Small intestine (tissue), 7 donors: ENCODE measurements around the gene NMRAL1. TPM values are rescaled to one million over a fixed set of nuclear protein-coding genes. Genes with fewer than 3 reads are reported as not detected.

Source experiments
- DNase-seq, 2 donors: peaks; one replicate each; pipeline versions ENCODE4 v3.0.0 to v3.0.0-alpha.2; 2013
- FAIRE-seq: peaks from 2 replicates; lab custom pipeline; 2012; peaks lifted over from hg19 to GRCh38; lab: Jason Lieb, UNC
- H3K27ac ChIP-seq, 3 donors: one replicate each; pipeline ENCODE4 v1.5.1; 2013; ENCODE audit warnings: low read length in 2 of 3, mild to moderate bottlenecking in 2 of 3, control low read depth in 1 of 3, inconsistent platforms in 1 of 3, low read depth in 1 of 3, moderate library complexity in 1 of 3
- H3K27me3 ChIP-seq, 3 donors: one replicate each; pipeline ENCODE4 v1.6.1; 2013; ENCODE audit warnings: low read length in 3 of 3, inconsistent platforms in 1 of 3; ENCODE audit not compliant: control insufficient read depth in 3 of 3, insufficient read depth in 3 of 3
- H3K36me3 ChIP-seq, 3 donors: one replicate each; pipeline ENCODE4 v1.6.1; 2013; ENCODE audit warnings: low read length in 3 of 3, inconsistent platforms in 1 of 3, low read depth in 1 of 3, mild to moderate bottlenecking in 1 of 3, moderate library complexity in 1 of 3; ENCODE audit not compliant: control insufficient read depth in 3 of 3, insufficient read depth in 2 of 3
- H3K4me1 ChIP-seq, 3 donors: one replicate each; pipeline ENCODE4 v1.6.1; 2013; ENCODE audit warnings: low read length in 2 of 3, inconsistent platforms in 1 of 3, low read depth in 1 of 3, mild to moderate bottlenecking in 1 of 3, moderate library complexity in 1 of 3; ENCODE audit not compliant: control insufficient read depth in 3 of 3, insufficient read depth in 2 of 3
- H3K4me3 ChIP-seq, 3 donors: one replicate each; pipeline ENCODE4 v1.5.1; 2013; ENCODE audit warnings: low read length in 3 of 3, control low read depth in 1 of 3, inconsistent platforms in 1 of 3, low read depth in 1 of 3, mild to moderate bottlenecking in 1 of 3, moderate library complexity in 1 of 3
- H3K9me3 ChIP-seq, 2 donors: one replicate each; pipeline ENCODE4 v1.6.1; 2013; ENCODE audit warnings: low read depth in 1 of 2, low read length in 1 of 2; ENCODE audit not compliant: control insufficient read depth in 2 of 2, insufficient read depth in 1 of 2
- WGBS, 3 donors: extraction: QIAGEN DNeasy Blood & Tissue Kit; methylation state at CpG; one replicate each; pipeline ENCODE4 v1.1.7; 2013; 5-methylcytosine and 5-hydroxymethylcytosine counted together
- polyA plus RNA-seq, 4 donors: library from polyadenylated mRNA; stranded (reverse) in 3 of 4; unstranded in 1 of 4; fragments of 200-250 nt in 3 of 4; fragments of 120-200 nt in 1 of 4; gene quantifications; one replicate each; pipeline versions ENCODE4 v1.2.1 to v1.2.3, GENCODE V29; 2013
- donor health status: healthy with polysubstance abuse.
- donor health status: control.
- donor health status: control.
- donor health status: Bipolar disorder and iron deficiency.
- donor health status: healthy.

NMRAL1 gene
- polyA plus RNA-seq, 4 donors = 39.6 to 70.9 (median 56.0) TPM

DNA sequence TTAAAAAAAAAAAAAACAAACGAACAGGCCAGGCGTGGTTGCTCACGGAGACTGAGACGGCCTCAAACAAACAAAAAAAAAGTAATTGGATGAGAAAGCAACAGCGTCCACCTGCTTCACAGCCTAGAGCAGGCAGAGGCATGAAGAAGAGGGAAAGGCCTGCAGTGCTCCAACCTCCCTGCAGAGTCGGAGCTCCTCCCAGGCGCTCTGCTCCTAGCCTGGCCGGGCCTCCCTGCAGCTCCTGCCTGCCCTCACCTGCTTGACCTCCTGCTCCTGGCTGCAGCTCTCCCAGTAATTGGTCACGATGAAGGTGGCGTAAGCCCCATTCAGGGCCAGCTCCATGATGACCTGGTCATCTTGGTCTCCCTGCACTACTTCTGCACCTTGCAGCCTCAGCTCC, 5.5 kb downstream of the NMRAL1 start:
- Histone ChIP-seq H3K9me3 (no peaks in the 10 kb centered on the region), H3K27me3 (no peaks in the 10 kb centered on the region), H3K4me3 (no peak overlapping the region), H3K4me1 (peaks cover 0 to 2% (median 0%) of the 10 kb centered on the region in 3 donors), H3K27ac (no peak overlapping the region), H3K36me3 (peaks cover 2 to 58% (median 4%) of the 10 kb centered on the region in 3 donors)
- FAIRE-seq (no peak), DNase-seq (no peak)
- 89 to 93% (median 91%) methylated on average over 10 of the region's 10 CpGs for WGBS, 3 donors

DNA sequence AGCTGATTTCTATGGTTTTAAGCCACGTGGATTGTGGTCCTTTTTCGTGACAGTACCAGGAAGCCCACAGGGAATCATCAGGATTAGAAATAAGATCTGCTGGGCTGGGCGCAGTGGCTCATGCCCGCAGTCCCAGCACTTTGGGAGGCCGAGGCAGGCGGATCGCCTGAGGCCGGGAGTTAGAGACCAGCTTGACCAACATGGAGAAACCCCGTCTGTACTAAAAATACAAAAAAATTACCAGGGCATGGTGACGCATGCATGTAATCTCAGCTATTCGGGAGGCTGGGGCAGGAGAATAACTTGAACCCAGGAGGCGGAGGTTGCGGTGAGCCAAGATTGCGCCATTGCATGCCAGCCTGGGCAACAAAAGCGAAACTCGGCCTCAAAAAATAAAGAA, 6.5 kb downstream of the NMRAL1 start:
- H3K36me3 ChIP-seq = peaks cover 2 to 69% (median 13%) of the 10 kb centered on the region in 3 donors
- 96 to 98% (median 97%) methylated on average over 16 of the region's 16 CpGs for WGBS, 3 donors
- no peaks in the 10 kb centered on the region for H3K4me1 ChIP-seq
- FAIRE-seq = no peak
- H3K27me3 ChIP-seq = no peaks in the 10 kb centered on the region
- H3K27ac ChIP-seq = no peak overlapping the region
- H3K9me3 ChIP-seq = no peaks in the 10 kb centered on the region
- H3K4me3 ChIP-seq = no peak overlapping the region
- DNase-seq = no peak

DNA sequence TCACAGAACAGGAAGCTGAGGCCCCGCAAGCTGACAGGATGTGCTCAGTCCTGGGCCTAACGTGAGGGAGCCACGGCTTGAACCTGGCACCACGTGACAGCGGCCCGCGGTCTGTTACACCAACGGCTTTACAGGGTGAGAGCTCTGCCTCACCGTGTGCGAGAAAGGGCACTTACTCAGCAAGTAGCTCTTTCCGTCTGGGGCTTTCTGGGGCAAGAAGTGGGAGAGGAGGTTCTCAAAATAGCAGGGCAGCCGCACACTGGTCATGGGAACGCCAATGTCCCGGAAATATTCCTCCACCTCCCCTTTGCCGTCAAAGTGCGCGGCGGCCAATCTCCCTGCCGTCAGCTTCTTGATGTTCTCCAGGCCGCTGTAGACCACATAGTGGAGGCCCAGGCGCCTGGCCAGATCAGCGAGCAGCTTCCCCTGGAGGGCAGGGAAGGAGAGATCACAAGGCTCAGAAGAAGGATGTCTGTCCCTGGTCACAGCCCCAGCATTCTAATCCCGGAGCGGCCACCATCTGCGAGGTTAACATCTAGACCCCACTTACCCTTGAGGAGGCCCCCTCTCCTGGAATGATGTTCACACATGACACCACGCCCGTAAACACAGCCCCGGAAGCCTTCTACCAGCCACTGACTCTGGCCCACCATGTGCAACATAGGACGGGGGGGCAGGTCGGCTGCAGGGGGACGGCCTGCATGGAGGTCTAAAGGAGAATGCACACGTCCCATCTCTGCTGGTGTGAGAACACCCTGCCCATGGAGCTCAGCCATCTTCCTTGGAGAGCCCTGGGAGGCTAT, 8.2 kb downstream of the NMRAL1 start:
- H3K27me3 ChIP-seq = no peaks in the 10 kb centered on the region
- DNase-seq = peak in 1 of 2 donors; percentile 60
- no peak for FAIRE-seq
- H3K9me3 ChIP-seq = no peaks in the 10 kb centered on the region
- peaks cover 2 to 83% (median 13%) of the 10 kb centered on the region in 3 donors for H3K36me3 ChIP-seq
- 82 to 86% (median 85%) methylated on average over 31 to 32 of the region's 32 CpGs for WGBS, 3 donors
- no peaks in the 10 kb centered on the region for H3K4me1 ChIP-seq
- H3K27ac ChIP-seq = peak overlapping the region in 2 of 3 donors; percentile 30 to 70
- H3K4me3 ChIP-seq = no peak overlapping the region

DNA sequence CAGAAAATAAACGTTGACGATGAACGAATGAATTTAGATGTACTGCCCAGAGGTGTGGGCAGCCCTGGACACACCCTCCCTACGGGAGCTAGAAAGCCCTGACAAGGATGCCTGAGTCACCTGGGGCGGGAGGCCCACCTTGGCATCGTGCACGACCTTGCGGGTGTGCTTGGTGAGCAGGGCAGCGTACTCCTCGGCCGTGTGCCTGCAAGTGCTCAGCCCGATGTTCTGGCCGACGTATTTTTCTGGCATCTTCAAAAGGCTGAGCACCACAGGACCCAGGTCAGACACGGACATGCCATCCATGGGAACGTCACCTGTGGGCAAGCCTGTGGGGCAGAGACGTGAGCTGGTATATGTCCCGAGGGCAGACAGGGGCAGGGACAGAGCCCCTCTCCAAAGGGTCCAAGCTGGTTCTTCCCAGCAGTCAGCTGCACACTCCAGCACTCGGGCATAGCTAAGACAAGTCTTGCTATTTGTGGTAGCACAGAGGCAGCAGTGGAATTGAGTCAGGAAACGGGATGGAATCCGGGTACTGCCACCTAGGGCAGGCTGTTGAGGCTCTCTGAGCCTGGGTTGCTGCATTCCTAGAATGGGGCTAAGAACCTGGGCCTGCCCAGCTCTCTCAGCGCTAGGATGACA, 10.8 kb downstream of the NMRAL1 start:
- Histone ChIP-seq H3K4me1 (no peaks in the 10 kb centered on the region), H3K36me3 (peaks cover 6 to 90% (median 17%) of the 10 kb centered on the region in 3 donors), H3K27me3 (no peaks in the 10 kb centered on the region), H3K9me3 (no peaks in the 10 kb centered on the region), H3K27ac (no peak overlapping the region), H3K4me3 (no peak overlapping the region)
- 83 to 88% (median 83%) methylated on average over 22 of the region's 22 CpGs for WGBS, 3 donors
- FAIRE-seq (no peak), DNase-seq (no peak)

DNA sequence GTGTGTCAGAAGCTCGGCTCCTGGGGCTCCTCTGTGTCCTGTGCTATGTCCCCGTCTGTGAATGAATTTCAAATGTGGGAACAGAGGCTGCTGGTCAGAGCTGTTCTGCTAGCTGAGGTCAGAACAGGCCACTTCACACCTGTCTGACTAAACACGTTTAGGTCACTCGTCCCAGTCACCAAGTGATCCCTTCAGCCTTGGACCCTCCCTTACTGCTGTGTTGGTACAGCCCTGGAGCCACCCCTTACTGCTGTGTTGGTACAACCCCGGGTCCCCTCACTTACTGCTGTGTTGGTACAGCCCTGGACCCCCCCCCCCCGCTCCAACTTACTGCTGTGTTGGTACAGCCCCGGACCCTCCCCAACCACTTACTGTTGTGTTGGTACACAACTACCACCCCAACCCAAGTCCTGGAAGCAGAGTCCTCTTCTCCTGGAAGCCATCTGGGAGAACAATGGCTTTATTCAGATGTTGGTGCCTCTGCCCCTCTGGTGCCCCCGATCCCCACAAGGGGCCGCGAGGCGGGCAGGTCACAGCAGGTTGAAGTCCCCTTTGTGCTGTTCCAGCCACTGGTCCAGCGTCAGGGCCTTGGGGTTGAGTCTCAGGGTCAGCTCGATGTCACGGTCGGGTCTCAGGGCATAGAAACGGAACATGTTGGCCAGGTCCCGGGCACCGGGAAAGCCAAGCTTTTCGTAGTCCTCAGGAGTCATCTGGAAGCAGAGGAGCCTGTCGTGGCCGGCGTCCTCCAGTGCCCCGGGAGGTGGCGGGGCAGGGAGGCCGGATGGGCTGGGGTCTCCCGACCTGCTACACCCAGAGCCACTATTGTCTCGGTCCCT, 13.0 kb downstream of the NMRAL1 start:
- DNase-seq (peak in 1 of 2 donors; percentile 32), FAIRE-seq (no peak)
- no peak overlapping the region for H3K4me3 ChIP-seq
- WGBS, 3 donors = 81 to 82% (median 81%) methylated on average over 27 of the region's 27 CpGs
- H3K36me3 ChIP-seq = peaks cover 10 to 93% (median 21%) of the 10 kb centered on the region in 3 donors
- no peaks in the 10 kb centered on the region for H3K4me1 ChIP-seq
- H3K9me3 ChIP-seq = no peaks in the 10 kb centered on the region
- H3K27ac ChIP-seq = peak overlapping the region in 1 of 3 donors; percentile 4
- H3K27me3 ChIP-seq = no peaks in the 10 kb centered on the region

DNA sequence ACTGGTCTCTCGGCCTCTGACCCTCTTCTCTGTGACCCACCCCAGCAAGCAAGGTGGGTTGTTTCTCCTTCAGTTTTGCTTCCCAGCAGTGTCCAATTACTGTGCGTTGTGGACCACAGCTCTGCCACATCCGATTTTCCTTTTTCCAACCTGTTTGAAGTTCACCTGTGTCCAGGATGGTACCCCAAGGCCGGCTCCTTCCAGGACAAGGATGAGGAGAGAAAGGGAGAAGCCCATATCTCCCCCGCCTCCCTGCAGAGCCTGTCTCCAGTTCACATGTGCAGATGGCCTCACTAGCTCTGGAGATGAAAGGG, 13.5 kb downstream of the NMRAL1 start:
- H3K4me3 ChIP-seq = no peak overlapping the region
- no peak overlapping the region for H3K27ac ChIP-seq
- peaks cover 13 to 93% (median 21%) of the 10 kb centered on the region in 3 donors for H3K36me3 ChIP-seq
- no peak for FAIRE-seq
- DNase-seq = no peak
- no peaks in the 10 kb centered on the region for H3K27me3 ChIP-seq
- WGBS, 3 donors = 82 to 90% (median 87%) methylated on average over 5 of the region's 5 CpGs
- no peaks in the 10 kb centered on the region for H3K4me1 ChIP-seq
- H3K9me3 ChIP-seq = no peaks in the 10 kb centered on the region

DNA sequence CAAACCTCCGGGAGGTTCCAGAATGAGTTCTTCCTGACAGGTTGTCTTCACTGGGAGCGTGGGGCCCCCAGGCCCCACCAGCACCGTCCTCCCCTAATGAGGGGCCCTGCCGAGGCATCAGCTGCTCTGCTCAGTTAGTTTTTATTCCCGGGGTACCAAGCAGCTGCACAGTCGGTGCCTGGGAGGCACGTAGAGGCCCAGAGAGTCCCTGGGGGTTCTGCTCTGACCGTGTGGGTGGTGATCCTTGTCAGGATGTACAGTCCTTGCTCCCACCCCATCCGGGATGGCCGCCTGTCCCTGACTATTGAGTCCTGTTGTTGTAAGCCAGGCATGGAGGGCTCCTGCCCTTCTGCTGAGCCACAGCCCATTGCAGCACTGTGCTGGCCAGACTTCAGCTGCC, 18.5 kb downstream of the NMRAL1 start:
- Histone ChIP-seq H3K36me3 (peaks cover 28 to 89% (median 29%) of the 10 kb centered on the region in 3 donors), H3K9me3 (no peaks in the 10 kb centered on the region), H3K4me3 (no peak overlapping the region), H3K27me3 (no peaks in the 10 kb centered on the region), H3K4me1 (no peaks in the 10 kb centered on the region), H3K27ac (no peak overlapping the region)
- FAIRE-seq (no peak), DNase-seq (no peak)
- WGBS, 3 donors = 84 to 89% (median 84%) methylated on average over 10 of the region's 10 CpGs

DNA sequence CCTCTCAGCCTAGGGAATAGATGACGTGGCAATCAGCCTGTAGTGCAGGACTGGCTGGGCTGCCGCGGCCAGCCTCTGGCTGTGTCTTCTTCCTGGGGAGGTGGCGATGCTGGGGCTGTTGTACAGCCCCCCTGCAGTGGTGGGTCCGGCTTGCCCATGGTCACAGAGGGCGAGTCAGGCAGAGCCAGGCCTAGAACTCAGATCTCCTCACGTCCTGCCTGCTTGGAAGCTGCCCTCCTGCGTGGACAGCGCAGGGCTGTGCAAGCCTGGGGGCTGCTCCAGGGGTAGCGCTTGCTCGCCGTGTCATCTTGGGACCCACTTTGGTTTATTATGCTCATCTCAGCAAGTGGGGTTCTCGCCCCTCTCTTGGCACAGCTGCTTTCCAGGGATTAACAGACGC, 19.3 kb downstream of the NMRAL1 start:
- FAIRE-seq (no peak), DNase-seq (no peak)
- Histone ChIP-seq H3K4me1 (no peaks in the 10 kb centered on the region), H3K36me3 (peaks cover 34 to 93% (median 35%) of the 10 kb centered on the region in 3 donors), H3K9me3 (no peaks in the 10 kb centered on the region), H3K4me3 (no peak overlapping the region), H3K27ac (no peak overlapping the region), H3K27me3 (no peaks in the 10 kb centered on the region)
- 91 to 93% (median 92%) methylated on average over 14 of the region's 14 CpGs for WGBS, 3 donors
